Liver (tissue), 3 donors: Measurements from ENCODE around the gene NTNG1.

Experiments used
- GABPA ChIP-seq, 2 donors: IDR thresholded peaks in 1 of 2; conservative IDR thresholded peaks in 1 of 2; 2 replicates each; pipeline ENCODE4 v1.6.1; 2016; ENCODE audit warnings: antibody characterized with exemption in 2 of 2, mild to moderate bottlenecking in 1 of 2, moderate library complexity in 1 of 2
- JUND ChIP-seq, 2 donors: IDR thresholded peaks; 2 replicates each; pipeline ENCODE4 v1.6.1; 2016; ENCODE audit warnings: antibody characterized with exemption in 2 of 2
- RXRA ChIP-seq, 2 donors: IDR thresholded peaks; 2 replicates each; pipeline ENCODE4 v1.6.1; 2017 to 2018; ENCODE audit warnings: antibody characterized with exemption in 2 of 2, mild to moderate bottlenecking in 1 of 2
- TAF1 ChIP-seq: conservative IDR thresholded peaks from 2 replicates; pipeline ENCODE4 v1.6.1; 2016; ENCODE audit warnings: antibody characterized with exemption, mild to moderate bottlenecking
- YY1 ChIP-seq: IDR thresholded peaks from 2 replicates; pipeline ENCODE4 v1.6.1; 2016; ENCODE audit warnings: antibody characterized with exemption, mild to moderate bottlenecking
- TF ChIP-seq, protein P1 (sequence below): fragments of 150-350 bp; IDR thresholded peaks from 2 replicates; pipeline ENCODE4 v1.5.1; 2017; ENCODE audit warnings: improper control_type of control experiment, low read depth, low read length; ENCODE audit not compliant: missing input control
- TF ChIP-seq, protein P2 (sequence below): IDR thresholded peaks from 2 replicates; pipeline ENCODE4 v1.6.1; 2016; ENCODE audit warnings: antibody characterized with exemption, mild to moderate bottlenecking
- donor health status: healthy.
- donor health status: healthy.

DNA sequence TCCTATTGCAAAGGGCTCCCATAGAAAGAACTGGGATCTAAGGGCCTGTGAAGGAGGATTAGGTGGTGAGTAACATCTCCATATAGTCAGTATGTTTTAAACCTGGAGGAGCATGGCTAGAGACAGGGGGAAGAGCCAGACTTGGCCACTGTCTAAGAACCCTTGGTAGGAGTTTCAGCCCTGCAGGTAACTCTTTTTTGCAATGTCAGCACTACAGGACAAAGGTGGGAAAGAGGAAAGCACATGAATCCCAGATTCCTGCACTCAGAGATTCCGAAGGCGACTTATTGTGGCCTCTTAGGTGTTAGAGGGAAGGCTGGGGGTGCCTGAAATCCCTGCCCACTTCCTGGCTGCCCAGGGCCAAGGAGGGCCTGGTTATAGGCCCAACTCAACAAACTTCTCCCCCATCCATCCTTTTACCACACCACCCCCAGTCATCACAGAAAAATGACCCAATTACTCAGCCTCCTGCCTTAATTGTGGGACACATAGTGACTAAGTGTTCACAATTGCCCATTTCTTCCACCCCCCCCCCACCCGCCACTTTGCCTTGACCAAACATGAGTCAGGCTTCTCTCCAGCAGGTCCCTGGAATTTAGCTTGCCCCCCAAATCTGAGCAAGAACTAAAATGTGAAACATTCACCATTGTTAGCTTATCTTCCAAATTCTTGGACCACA, 1.9 kb upstream of the NTNG1 start:
- TF ChIP-seq TAF1, result no peak
- TF ChIP-seq, protein P1, sequence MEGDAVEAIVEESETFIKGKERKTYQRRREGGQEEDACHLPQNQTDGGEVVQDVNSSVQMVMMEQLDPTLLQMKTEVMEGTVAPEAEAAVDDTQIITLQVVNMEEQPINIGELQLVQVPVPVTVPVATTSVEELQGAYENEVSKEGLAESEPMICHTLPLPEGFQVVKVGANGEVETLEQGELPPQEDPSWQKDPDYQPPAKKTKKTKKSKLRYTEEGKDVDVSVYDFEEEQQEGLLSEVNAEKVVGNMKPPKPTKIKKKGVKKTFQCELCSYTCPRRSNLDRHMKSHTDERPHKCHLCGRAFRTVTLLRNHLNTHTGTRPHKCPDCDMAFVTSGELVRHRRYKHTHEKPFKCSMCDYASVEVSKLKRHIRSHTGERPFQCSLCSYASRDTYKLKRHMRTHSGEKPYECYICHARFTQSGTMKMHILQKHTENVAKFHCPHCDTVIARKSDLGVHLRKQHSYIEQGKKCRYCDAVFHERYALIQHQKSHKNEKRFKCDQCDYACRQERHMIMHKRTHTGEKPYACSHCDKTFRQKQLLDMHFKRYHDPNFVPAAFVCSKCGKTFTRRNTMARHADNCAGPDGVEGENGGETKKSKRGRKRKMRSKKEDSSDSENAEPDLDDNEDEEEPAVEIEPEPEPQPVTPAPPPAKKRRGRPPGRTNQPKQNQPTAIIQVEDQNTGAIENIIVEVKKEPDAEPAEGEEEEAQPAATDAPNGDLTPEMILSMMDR, result no peak
- TF ChIP-seq JUND (IDR thresholded peaks at IDR 0.05), result no peak
- TF ChIP-seq YY1, result no peak
- TF ChIP-seq, protein P2, sequence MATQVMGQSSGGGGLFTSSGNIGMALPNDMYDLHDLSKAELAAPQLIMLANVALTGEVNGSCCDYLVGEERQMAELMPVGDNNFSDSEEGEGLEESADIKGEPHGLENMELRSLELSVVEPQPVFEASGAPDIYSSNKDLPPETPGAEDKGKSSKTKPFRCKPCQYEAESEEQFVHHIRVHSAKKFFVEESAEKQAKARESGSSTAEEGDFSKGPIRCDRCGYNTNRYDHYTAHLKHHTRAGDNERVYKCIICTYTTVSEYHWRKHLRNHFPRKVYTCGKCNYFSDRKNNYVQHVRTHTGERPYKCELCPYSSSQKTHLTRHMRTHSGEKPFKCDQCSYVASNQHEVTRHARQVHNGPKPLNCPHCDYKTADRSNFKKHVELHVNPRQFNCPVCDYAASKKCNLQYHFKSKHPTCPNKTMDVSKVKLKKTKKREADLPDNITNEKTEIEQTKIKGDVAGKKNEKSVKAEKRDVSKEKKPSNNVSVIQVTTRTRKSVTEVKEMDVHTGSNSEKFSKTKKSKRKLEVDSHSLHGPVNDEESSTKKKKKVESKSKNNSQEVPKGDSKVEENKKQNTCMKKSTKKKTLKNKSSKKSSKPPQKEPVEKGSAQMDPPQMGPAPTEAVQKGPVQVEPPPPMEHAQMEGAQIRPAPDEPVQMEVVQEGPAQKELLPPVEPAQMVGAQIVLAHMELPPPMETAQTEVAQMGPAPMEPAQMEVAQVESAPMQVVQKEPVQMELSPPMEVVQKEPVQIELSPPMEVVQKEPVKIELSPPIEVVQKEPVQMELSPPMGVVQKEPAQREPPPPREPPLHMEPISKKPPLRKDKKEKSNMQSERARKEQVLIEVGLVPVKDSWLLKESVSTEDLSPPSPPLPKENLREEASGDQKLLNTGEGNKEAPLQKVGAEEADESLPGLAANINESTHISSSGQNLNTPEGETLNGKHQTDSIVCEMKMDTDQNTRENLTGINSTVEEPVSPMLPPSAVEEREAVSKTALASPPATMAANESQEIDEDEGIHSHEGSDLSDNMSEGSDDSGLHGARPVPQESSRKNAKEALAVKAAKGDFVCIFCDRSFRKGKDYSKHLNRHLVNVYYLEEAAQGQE, result no peak
- no peak for TF ChIP-seq GABPA (IDR thresholded peaks at IDR 0.05 in 1 of 2, conservative IDR thresholded peaks at IDR 0.05 in 1 of 2)
- no peak for TF ChIP-seq RXRA (IDR thresholded peaks at IDR 0.05)
